H1 (cell line): Measurements from ENCODE around the gene CACNB4.

Experiments
- CBX8 ChIP-seq: fragments of 300-800, 300-1000 bp; sonication (generic); IDR thresholded peaks from 2 replicates; pipeline ENCODE4 v1.7.1; 2016; ENCODE audit warnings: low read depth, low read length, borderline replicate concordance
- CEBPB ChIP-seq: IDR thresholded peaks from 2 replicates; pipeline ENCODE4 v1.6.1; 2012; ENCODE audit warnings: low read depth, low read length
- CTCF ChIP-seq, 3 experiments: IDR thresholded peaks; 1 replicate in 2 of 3; 2 replicates in 1 of 3; pipeline versions ENCODE4 v1.5.1 to v1.6.1; 2011; ENCODE audit warnings: low read length in 3 of 3, mild to moderate bottlenecking in 3 of 3, inconsistent platforms in 2 of 3, low read depth in 1 of 3, moderate library complexity in 1 of 3; ENCODE audit not compliant: insufficient read depth in 1 of 3; ENCODE audit errors: control extremely low read depth in 1 of 3
- NANOG ChIP-seq: IDR thresholded peaks from 2 replicates; pipeline ENCODE4 v1.6.1; 2011; ENCODE audit warnings: low read length, low read depth, mild to moderate bottlenecking, inconsistent platforms; ENCODE audit not compliant: insufficient read depth, poor library complexity, severe bottlenecking
- POLR2AphosphoS5 ChIP-seq: IDR thresholded peaks from 2 replicates; pipeline ENCODE4 v1.6.1; 2011; ENCODE audit warnings: low read depth, low read length
- YY1 ChIP-seq: IDR thresholded peaks from 2 replicates; pipeline ENCODE4 v1.6.1; 2011; ENCODE audit warnings: low read depth, mild to moderate bottlenecking, low read length

- no peak for TF ChIP-seq CEBPB
- no peak for TF ChIP-seq CTCF (IDR thresholded peaks at IDR 0.05; ENCODE audit: control extremely low read depth in 1 of 3, insufficient read depth in 1 of 3, low read depth in 1 of 3, low read length in 3 of 3)
- TF ChIP-seq YY1, result no peak
- no peak for TF ChIP-seq POLR2AphosphoS5
- TF ChIP-seq NANOG, result no peak
- no peak for TF ChIP-seq CBX8
These were observed 153.7 kb downstream of the CACNB4 start for GRCh38 chr2:151945186-151945585.
